ENCODE measurements around the gene GLDN. TPM values are rescaled to one million over a fixed set of nuclear protein-coding genes. Genes with fewer than 3 reads are reported as not detected.

GLDN gene
- total RNA-seq, 1 donor from 2014 or later = not detected

DNA sequence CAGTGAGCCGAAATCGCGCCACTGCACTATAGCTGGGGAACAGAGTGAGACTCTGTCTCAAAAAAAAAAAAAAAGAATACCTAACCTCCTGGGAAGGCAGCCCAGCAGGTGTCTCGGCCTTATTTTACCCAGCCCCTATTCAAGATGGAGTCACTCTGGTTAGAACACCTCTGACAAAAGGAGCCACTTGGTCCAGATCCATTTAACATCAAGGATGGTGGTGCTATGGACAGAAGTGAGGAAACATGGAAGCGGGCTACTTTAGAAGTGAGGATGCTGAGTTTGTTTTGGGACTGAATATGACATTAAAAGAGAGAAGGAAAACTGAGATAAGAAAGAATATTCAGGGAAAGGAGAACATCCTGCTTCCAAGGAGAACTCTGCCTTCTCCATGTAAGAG lies 14.7 kb downstream of the GLDN start:
- no peak for DNase-seq (ENCODE audit: low read depth in 2 of 2)

DNA sequence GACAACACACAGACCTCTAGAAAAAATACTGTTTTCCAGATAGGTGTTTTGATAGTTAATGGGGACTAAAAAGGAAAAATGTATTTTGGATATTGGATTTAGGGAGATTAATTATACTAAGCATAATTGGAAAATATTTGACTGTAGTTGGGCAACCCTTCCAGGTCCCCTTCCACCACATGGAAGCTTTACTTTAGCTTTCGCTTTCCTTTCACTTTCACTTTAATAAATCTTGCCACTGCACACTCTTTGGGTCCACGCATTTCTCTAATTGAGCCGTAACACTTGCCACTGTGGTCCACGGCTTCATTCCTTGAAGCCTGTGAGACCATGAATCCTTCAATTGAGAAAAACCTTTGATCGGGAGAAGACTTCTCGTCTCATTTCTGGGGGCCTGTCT lies 15.5 kb downstream of the GLDN start:
- no peak for DNase-seq (ENCODE audit: low read depth in 2 of 2)

DNA sequence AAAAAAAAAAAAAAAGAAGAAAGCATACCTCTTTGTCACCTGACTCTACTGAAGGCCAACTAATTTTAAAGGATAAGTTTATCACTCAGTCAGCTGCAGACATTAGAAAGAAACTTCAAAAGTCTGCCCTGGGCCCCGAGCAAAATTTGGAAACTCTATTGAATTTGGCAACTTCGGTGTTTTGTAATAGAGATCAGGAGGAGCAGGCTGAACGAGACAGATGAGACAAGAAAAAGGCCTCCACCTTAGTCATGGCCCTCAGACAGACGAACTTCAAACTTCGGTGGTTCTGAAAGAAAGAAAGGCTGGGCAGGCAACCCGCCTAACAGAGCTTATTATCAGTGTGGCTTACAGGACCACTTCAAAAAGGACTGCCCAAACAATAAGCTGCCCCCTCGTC lies 18.5 kb downstream of the GLDN start:
- DNase-seq (ENCODE audit: low read depth in 2 of 2) = no peak

DNA sequence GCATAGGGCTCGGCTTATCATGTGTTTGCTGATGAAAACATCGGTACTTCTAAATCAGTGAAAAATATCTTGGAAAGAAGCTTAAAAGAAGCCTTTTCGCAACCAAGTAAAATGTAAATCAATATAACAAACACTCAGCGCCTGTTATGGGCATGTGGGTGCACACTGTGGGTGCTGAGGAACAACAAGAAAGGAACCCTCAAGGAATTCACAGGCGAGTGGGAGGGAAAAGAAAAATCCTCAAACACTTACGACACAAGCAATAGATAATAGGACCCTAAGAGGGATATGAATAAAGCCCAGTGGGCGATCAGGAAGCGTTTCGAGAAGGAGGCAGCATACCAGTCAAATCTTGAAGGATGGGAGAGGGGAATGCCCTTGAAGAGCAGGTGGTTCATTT lies 21.9 kb downstream of the GLDN start:
- DNase-seq (ENCODE audit: low read depth in 2 of 2) = no peak

DNA sequence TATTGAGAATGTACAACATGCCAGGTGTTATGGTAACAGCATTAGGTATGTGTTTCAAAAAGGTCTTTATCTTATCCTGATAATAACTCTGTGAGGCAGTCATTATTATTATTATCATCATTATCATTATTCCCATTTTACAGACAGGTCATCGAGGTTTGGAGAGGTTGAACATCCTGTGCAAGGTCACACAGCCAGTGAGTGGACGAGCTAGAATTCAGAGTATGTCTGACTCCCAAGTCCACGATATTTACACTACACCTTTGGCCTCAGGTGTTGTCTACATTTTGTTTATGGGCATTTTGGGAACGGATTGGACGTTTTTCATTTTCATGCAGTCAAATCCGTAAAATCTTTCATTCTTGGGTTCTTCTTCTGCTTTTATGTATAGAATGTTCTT lies 24.0 kb downstream of the GLDN start:
- no peak for DNase-seq (ENCODE audit: low read depth in 2 of 2)

DNA sequence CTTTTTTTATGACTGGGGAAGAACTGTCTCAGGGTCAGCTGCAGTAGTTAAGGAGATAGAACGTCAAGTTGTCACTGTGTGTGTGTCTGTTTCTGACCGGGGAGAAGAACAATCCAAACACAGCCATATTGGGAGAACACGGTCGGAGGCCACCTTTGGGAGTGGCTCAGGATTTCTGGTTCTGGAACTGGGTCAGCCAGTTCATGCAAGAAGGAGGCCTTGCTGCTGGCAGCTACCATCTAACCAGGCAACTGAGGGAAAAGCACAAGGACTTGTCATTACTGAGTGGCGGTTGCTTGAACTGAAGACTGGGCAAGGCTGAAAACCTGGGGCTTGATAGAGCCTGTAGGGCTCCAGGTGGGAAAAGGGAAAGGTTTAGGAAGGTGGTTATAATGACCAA lies 24.6 kb downstream of the GLDN start:
- DNase-seq (ENCODE audit: low read depth in 2 of 2) = no peak

DNA sequence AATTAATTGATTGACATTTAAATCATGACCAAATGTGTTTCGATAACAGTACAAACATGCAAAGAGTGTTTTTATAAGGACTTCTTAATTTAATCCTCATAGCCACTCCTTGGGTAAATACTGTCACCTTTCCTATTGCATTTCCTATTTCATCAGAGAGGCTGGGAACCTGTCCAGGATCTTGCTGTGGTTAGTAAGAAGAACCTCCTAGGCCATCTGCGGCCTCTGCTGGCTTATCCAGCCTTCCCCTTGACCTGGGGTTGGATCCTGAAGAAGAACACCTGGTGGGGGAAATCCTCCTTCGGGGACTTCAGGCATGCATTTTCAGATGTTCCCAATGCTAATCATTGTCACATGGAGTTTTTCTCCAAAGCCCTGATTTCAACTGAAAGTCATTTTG lies 25.5 kb downstream of the GLDN start:
- DNase-seq (ENCODE audit: low read depth in 2 of 2) = no peak

DNA sequence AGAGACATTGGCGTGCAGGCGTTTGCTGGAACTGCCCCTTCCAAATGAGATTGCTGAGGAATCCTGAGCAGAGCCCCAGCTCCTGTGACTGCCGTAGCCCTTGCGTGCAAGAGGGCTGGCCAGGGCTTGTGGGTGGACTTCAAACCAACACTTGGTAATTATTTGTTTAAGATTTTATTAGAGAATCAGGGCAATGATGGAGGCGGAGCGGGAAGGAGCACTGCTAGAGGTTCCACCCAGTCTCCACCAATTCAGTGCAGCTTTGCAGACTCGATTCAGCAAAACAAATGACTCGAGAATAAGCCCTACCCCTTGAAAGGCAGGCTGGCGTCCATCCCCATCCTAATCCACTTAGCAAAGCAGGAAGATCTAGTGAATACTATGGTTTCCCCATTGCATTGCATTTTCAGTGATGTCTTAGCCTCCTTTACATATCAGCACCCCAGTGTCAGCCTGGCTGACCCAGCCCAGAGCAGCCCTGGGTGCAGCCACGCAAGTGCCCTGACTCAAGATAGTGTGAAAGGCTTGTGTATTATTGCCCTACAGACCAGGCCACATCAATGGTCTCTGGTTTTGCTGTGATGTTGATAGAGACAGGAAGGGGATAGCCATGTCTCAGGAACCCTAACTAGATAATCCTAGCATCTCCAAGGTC lies 26.0 kb downstream of the GLDN start:
- DNase-seq (ENCODE audit: low read depth in 2 of 2) = no peak

DNA sequence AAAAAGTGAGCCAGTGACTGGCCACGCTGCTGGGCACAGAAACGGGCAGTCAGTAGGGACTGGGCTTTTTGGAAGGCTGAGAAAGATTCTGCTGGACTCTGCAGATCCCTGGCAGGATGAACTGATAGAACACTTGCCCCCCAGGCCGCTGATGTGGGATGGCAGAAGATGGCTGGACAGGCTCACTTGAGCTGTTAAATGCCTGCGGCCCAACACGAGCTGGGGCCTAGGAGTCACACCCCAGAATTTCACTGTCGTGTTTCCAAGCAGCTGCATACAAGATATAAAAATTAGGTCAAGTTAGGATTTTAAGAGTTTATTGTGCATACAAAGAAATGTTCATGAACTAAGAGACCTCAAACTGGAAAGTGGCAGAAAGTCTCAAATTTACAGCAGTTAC lies 26.9 kb downstream of the GLDN start:
- no peak for DNase-seq (ENCODE audit: low read depth in 2 of 2)

DNA sequence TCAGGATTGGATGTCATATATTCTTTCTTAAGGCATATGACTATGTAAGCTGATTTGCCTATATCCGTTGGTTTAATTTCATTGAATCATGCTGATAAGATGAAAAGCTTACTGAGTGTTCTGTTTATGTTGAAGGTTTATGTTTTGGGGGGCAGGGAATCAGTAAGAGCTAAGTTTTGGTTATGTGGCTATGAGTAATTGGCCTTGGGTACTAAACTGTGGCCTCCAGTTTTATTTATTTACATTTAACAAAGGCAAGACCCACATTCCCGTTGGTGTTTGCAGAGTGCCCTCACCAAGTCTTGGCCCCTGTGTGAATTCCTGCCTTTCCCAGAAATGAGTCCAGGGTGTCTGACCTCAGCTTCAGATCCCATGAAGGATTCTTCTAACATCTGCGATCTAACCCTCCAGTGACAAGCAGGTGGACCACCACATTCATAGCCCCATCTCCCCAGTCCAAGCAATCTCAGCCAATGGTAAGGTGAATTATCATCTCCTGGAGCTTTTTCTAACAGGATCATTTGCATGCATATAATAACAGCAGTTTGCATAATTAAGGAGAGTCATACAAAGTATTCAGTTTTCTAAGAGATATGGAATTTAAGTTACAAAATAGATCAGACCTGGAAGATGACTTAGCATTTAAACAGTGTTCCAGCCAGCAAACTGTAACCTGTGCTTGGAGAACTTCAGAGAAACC lies 27.4 kb downstream of the GLDN start:
- no peak for DNase-seq (ENCODE audit: low read depth in 2 of 2)

DNA sequence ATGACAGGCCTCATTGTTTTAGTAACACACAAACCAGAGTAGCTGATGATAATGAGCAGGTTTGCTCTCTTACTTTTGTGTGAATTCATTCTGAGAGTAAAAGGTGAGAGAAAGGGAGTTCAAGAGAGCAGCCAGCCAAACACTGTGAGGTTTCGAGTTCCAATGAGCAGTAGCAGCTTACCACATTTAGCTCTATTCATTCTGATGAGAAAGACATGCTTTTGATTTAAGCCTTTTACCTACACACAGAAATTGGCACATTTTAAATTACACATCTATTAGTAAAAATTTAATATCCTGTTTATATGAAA lies 28.0 kb downstream of the GLDN start:
- no peak for DNase-seq (ENCODE audit: low read depth in 2 of 2)

DNA sequence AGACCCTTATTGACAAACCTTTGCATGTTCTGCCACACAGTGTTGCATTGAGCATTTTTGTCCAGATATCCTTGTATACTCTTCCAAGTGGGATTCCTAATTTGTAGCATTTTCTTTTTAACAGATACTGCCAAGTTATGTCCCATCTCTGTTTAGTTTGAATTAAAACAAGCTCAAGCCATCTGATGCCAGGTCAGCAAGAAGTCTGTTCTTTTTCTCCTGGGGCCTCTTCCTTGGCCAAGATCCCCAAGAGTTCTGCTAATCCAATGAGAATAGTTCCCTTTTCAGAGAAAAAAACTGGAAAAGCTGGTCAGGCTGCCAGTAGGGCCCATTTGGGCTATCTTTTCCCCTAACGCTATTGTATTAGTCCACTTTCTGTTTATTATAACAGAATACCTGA lies 29.8 kb downstream of the GLDN start:
- DNase-seq (ENCODE audit: low read depth in 2 of 2) = no peak

DNA sequence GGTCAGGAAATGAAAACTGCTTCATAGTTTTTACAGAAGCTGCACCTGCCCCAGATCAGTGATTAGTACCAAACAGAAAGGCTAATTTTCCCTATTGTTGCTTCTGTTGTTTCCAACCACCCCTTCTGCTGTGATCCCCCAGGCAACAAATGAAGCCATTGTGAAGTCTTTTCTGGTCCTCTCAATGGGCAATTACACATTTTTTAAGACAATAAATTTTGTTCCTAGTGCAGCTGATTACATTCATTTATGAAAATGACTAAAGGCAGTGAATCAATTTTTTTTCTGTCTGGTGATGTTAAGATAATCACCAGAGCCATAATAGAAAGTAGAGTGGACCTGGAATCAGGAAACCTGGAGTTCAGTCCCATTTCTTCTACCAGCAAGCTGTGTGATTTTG lies 32.7 kb downstream of the GLDN start:
- no peak for DNase-seq (ENCODE audit: low read depth in 2 of 2)

DNA sequence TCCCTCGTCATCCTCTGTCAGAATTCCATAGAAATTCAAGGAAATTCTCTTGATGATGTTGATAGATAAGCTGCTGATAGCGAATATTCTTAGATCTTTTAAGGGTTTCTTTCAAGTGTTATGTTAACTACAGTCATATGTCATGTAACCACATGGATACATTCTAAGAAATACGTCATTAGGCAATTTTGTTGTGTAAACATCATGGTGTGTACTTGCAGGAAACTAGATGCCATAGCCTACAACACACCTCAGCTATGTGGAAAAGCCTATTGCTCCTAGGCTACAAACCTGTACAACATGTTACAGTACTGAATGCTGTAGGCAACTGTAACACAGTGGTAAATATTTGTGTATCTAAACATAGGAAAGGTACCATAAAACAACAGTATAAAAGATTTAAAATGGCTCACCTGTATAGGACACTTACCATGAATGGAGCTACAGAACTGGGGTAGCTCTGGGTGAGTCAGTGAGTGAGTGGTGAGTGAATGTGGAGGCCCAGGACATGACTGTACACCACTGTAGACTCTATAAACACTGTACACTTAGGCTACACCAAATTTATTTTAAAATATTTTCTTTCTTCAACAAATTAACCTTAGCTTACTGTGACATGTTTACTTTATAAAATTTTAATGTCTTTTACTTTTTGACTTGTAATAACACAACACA lies 34.6 kb downstream of the GLDN start:
- no peak for DNase-seq (ENCODE audit: low read depth in 2 of 2)

DNA sequence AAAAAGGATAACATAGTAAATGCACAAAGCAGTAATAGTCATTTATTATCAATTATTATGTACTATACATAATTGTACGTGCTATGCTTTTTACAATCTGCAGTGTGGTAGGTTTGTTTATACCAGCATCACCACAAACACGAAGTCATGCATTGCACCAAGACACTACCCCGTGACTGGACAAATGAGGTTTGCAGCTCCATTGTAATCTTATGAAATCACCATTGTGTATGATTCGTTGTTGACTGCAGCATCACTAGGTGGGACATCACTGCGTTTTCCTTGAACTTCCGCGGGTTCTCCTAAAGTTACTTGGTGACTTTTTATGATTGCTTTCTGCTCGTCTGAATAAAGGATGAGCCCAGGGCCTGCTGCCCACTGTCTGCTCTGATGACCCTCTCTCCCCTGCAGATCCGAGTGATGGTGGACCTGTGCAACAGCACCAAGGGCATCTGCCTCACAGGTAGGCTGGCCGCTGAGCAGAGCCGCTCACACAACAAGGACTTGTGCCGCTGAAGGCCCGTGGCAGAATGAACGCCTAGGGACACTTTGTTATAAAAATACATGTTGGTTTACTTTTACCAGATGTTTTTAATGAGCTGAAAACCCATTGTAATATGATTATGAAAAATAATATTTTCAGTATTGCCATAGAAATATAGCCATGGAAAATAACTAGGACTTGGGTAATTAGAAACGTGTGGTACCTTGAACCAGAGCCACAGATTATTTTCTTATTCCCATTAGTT lies 35.8 kb downstream of the GLDN start:
- DNase-seq (ENCODE audit: low read depth in 2 of 2) = no peak

DNA sequence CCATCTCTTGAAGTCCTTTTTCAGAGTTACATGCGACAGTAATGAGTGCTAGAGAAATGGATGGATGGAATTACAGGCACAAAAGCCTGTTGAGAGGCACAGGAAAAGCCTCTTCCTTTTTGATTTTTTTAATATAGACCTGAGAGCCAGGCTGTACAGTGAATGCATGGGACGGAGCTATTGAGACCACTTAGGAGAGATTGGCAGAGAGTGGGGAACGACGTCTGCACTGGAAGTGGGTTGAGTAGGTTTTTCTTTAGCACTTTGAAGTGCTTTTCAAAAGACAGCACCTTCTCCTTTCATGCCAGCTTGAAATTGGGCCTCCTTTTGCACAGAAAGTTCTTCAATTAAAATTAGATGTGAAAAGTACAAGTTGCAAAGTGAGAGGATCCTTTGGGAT lies 37.0 kb downstream of the GLDN start:
- DNase-seq (ENCODE audit: low read depth in 2 of 2) = no peak

DNA sequence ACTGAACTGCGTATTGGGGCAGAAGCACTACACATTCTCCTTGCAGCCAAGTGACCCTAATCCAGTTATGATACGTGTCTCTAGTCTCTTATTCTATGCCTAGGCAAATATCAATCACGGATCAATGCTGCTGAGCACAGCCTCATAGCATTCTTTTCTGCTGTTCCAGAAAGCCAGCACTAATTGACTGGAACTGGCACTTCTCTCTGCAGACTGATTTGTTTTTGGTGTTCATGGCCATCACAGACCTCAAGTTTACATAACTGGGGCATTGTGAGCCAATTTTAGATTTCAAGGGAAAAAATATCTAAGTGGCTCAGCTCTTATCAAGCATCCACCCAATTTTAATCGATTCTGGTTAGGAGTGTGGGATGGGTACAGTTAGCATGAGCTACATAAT lies 37.9 kb downstream of the GLDN start:
- DNase-seq (ENCODE audit: low read depth in 2 of 2) = no peak

DNA sequence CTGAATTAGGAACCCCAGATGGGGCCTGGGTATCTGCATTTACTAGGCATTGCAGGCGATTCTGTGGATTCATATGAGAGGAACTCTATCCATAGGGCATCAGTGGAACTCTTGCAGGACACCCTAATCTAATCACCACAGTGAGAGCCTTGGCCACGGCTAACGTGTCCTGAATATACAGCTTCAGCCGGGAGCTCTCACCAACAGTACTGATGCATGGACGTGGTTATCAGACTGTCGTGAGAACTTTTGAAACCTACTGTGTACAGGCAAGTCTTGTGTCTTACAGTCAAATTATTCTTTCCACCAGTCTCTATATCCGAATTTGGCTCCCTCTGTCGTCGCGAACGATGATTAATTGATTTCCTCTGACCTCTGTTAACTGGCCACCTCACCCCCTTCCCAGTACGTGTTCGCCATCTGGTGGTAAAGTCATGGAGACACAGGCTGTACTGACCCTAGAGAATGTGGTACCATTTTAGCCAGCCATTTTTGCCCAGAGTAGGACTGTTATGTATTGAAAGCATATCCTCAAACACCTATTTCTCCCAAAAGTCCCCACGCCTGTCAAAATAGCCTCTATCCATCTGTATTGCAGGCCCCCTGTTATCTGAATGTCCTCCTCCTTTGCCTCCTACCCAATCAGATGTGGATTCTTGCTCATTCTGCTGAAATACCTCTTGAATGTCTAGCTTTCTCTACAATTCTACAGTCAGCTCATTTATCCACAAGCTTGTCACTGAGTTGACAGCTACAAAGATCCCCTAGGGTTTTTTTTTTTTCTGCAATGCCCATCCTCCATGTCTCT lies 39.7 kb downstream of the GLDN start:
- peak; percentile 55 to 75 for DNase-seq (ENCODE audit: low read depth in 2 of 2)

DNA sequence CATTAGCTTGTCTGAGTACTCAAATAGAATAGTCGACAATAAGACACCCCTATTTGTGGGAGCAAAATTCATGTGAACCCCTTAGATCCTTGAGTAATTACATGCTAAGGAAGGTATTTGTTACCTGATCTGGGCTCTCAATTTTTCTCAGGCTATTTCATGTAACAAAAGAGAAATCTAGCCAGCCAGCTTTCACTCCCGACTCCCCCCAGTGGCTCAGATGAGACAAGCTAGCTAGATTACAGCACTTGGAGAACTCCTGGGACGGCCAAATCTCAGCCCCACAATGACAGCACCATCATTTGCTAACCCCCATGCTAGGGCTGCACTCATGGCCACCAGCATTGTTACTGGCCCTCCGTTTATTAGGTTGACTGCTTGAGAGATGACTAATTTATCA lies 41.3 kb downstream of the GLDN start:
- peak; percentile 15 to 46 for DNase-seq (ENCODE audit: low read depth in 2 of 2)

DNA sequence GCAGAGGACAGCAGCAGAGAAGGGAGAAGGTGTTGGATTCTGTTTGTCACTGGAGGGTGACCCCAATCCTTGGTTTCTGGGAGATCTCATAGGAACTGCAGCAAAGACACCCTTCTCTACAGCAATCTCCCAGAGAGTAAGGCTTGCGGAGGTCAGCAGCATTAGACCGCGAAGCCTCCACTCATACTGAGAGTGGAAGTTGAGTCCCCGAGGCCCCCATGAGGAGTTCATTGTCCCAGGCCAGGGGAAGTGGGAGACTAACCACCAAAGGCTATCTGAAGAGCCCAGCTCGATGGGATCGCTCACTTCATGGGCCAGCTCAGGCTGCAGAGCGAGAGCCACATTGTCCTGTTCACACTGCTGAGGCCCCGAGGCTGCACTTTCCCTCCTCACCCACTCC lies 44.6 kb downstream of the GLDN start:
- no peak for DNase-seq (ENCODE audit: low read depth in 2 of 2)

DNA sequence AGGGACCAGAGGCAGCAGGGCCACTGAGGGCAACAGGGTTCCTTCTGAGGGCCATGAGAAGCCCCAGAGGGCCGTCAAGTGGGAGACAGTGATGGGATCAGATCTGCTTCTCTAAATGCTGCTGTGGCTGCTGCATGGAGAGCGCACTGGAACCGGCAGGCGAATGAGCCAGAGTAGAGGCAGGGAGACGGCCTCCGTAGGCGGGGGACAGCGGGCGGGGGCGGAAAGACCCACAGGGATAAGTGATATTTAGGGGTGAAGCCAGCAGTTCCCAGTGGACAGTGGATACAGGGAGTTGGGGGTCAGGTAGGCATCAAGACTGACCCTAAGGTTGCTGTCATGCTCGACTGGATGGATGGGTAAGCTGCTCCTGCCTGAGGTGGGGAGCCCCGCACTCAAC lies 45.0 kb downstream of the GLDN start:
- no peak for DNase-seq (ENCODE audit: low read depth in 2 of 2)

Data from dermis microvascular lymphatic vessel endothelial cell (primary cell).